Neural cell (in vitro differentiated cells): ENCODE measurements around the gene CFAP157. TPM values are rescaled to one million over a fixed set of nuclear protein-coding genes. Genes with fewer than 3 reads are reported as not detected.

Experiments used
- H2AFZ ChIP-seq: fragments of 200-600, 300-800 bp; sonication (generic), shearing (Covaris generic); 2 replicates; pipeline ENCODE4 v1.6.0; 2014; ENCODE audit warnings: low read depth, mild to moderate bottlenecking, antibody characterized with exemption, low read length, moderate library complexity
- H3F3A ChIP-seq: fragments of 200-600 bp; shearing (Covaris generic); 2 replicates; pipeline ENCODE4 v1.6.1; 2016; ENCODE audit warnings: mild to moderate bottlenecking, moderate library complexity, mixed read lengths, antibody characterized with exemption, low read length; ENCODE audit not compliant: insufficient read depth, poor library complexity, severe bottlenecking
- H3K27ac ChIP-seq: fragments of 200-600, 300-800 bp; sonication (generic), shearing (Covaris generic); 2 replicates; pipeline ENCODE4 v1.5.1; 2014; ENCODE audit warnings: mild to moderate bottlenecking, low read length, moderate library complexity
- H3K27me3 ChIP-seq: fragments of 300-800, 200-600 bp; sonication (generic), shearing (Covaris generic); 2 replicates; pipeline ENCODE4 v1.6.0; 2014; ENCODE audit warnings: mild to moderate bottlenecking, low read depth, low read length, moderate library complexity; ENCODE audit not compliant: insufficient read depth
- H3K36me3 ChIP-seq: fragments of 300-800, 200-600 bp; sonication (generic), shearing (Covaris generic); 2 replicates; pipeline ENCODE4 v1.5.1; 2014; ENCODE audit warnings: mild to moderate bottlenecking, antibody characterized with exemption, low read length, moderate library complexity; ENCODE audit not compliant: insufficient read depth
- H3K4me2 ChIP-seq: fragments of 300-800, 200-600 bp; sonication (generic), shearing (Covaris generic); 2 replicates; pipeline ENCODE4 v1.6.0; 2014; ENCODE audit warnings: mild to moderate bottlenecking, low read length
- H3K4me3 ChIP-seq: fragments of 300-800, 200-600 bp; sonication (generic), shearing (Covaris generic); 2 replicates; pipeline ENCODE4 v1.5.1; 2014; ENCODE audit warnings: mild to moderate bottlenecking, low read length, moderate library complexity
- H3K79me2 ChIP-seq: fragments of 200-600 bp; shearing (Covaris generic); replicated peaks from 2 replicates; pipeline ENCODE4 v1.6.0; 2014; ENCODE audit warnings: mild to moderate bottlenecking, low read length, moderate library complexity; ENCODE audit not compliant: insufficient read depth
- H3K9ac ChIP-seq: fragments of 300-800, 200-600 bp; sonication (generic), shearing (Covaris generic); 2 replicates; pipeline ENCODE4 v1.6.1; 2016; ENCODE audit warnings: mild to moderate bottlenecking, low read length, mixed read lengths
- H3K9me2 ChIP-seq: fragments of 200-600 bp; shearing (Covaris generic); 2 replicates; pipeline ENCODE4 v1.6.1; 2016; ENCODE audit warnings: mild to moderate bottlenecking, low read length, mixed read lengths; ENCODE audit not compliant: insufficient read depth
- H3K9me3 ChIP-seq: fragments of 200-600, 300-800 bp; sonication (generic), shearing (Covaris generic); 2 replicates; pipeline ENCODE4 v1.6.1; 2016; ENCODE audit warnings: mild to moderate bottlenecking, mixed run types, low read length, moderate library complexity, mixed read lengths
- H4K20me1 ChIP-seq: fragments of 200-600 bp; shearing (Covaris generic); 2 replicates; pipeline ENCODE4 v1.6.1; 2016; ENCODE audit warnings: mild to moderate bottlenecking, mixed run types; ENCODE audit not compliant: insufficient read depth
- EP300 ChIP-seq: fragments of 450-650 bp; conservative IDR thresholded peaks from 2 replicates; pipeline ENCODE4 v1.6.1; 2014; ENCODE audit warnings: antibody characterized with exemption, mild to moderate bottlenecking, moderate library complexity; ENCODE audit not compliant: poor library complexity, severe bottlenecking
- EZH2 ChIP-seq: fragments of 200-600, 300-800 bp; shearing (Covaris generic), sonication (generic); IDR thresholded peaks from 2 replicates; pipeline ENCODE4 v1.6.1; 2014; ENCODE audit warnings: antibody characterized with exemption, low read length, borderline replicate concordance, mild to moderate bottlenecking; ENCODE audit not compliant: insufficient read depth, poor library complexity, severe bottlenecking
- MXI1 ChIP-seq: fragments of 450-650 bp; conservative IDR thresholded peaks from 2 replicates; pipeline ENCODE4 v1.6.1; 2014; ENCODE audit warnings: antibody characterized with exemption, mild to moderate bottlenecking; ENCODE audit not compliant: poor library complexity, severe bottlenecking
- POLR2AphosphoS5 ChIP-seq: IDR thresholded peaks from 2 replicates; pipeline ENCODE4 v1.6.1; 2012
- RAD21 ChIP-seq: fragments of 450-650 bp; conservative IDR thresholded peaks from 2 replicates; pipeline ENCODE4 v1.6.1; 2014; ENCODE audit warnings: antibody characterized with exemption, mild to moderate bottlenecking, moderate library complexity
- SMC3 ChIP-seq: fragments of 450-650 bp; conservative IDR thresholded peaks from 2 replicates; pipeline ENCODE4 v1.6.1; 2014; ENCODE audit warnings: antibody characterized with exemption, mild to moderate bottlenecking, moderate library complexity; ENCODE audit not compliant: poor library complexity
- TAF1 ChIP-seq: IDR thresholded peaks from 2 replicates; pipeline ENCODE4 v1.6.1; 2012; ENCODE audit warnings: low read depth
- polyA plus RNA-seq: library from polyadenylated mRNA; depleted of rRNA; stranded (reverse); fragments of >200 nt; gene quantifications from 2 replicates; pipeline ENCODE4 v1.2.3, GENCODE V29; 2014
- TF ChIP-seq, protein P1 (sequence below): fragments of 450-650 bp; IDR thresholded peaks from 2 replicates; pipeline ENCODE4 v1.5.1; 2014; ENCODE audit warnings: antibody characterized with exemption, mild to moderate bottlenecking, moderate library complexity; ENCODE audit not compliant: poor library complexity, severe bottlenecking
- TF ChIP-seq, protein P2 (sequence below): IDR thresholded peaks from 2 replicates; pipeline ENCODE4 v1.6.1; 2012; ENCODE audit warnings: borderline replicate concordance

The CFAP157 gene
- polyA plus RNA-seq, 1 donor from 2014 or later = 1.3 TPM

DNA sequence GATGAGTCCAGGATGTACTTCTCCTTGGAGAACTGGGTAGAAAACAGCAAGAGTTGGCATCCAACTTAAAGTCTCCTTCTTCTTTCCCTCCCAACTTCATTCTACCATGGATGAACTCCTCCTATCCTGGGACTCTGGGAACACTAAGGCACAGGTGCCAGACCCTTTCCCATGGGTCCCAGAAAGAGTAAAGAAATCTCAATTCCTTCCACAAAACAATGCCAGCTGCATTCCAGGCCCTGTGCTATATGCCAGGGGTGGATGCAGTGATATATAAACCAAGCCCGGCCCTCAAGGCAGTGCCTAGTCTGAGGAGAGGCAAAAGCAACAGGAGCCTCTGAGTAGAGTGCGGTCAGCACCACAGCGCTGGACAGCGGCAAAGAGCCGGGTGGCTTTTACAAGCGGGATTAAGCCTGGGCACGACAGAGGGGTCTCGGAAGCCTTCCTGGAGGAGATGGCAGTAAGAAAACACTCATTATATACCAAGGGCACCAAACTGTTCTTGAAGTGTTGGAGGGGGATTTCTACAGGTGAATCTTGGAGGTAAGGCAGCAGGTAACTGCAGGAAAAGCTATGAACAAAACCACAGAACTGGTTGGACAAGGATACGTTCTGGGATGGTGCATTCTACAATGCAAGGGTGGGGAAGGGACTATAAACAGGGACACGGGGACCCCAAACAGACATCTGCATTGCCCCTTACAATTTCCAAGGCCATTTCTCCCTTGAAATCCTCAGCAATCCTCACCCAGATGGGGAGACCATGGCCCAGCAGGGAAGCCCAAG is 44.7 kb downstream of the CFAP157 start:
- H3K79me2 ChIP-seq = peaks cover 26% of the 10 kb centered on the region
- H3K9me3 ChIP-seq = no peaks in the 10 kb centered on the region
- no peaks in the 10 kb centered on the region for H3K36me3 ChIP-seq
- TF ChIP-seq EZH2 = no peak
- TF ChIP-seq POLR2AphosphoS5 = no peak
- TF ChIP-seq, protein P1, sequence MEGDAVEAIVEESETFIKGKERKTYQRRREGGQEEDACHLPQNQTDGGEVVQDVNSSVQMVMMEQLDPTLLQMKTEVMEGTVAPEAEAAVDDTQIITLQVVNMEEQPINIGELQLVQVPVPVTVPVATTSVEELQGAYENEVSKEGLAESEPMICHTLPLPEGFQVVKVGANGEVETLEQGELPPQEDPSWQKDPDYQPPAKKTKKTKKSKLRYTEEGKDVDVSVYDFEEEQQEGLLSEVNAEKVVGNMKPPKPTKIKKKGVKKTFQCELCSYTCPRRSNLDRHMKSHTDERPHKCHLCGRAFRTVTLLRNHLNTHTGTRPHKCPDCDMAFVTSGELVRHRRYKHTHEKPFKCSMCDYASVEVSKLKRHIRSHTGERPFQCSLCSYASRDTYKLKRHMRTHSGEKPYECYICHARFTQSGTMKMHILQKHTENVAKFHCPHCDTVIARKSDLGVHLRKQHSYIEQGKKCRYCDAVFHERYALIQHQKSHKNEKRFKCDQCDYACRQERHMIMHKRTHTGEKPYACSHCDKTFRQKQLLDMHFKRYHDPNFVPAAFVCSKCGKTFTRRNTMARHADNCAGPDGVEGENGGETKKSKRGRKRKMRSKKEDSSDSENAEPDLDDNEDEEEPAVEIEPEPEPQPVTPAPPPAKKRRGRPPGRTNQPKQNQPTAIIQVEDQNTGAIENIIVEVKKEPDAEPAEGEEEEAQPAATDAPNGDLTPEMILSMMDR = no peak
- H2AFZ ChIP-seq = no peak overlapping the region
- no peaks in the 10 kb centered on the region for H4K20me1 ChIP-seq
- H3K9me2 ChIP-seq = no peaks in the 10 kb centered on the region
- peak overlapping the region; percentile 100 for H3K4me3 ChIP-seq
- H3K27me3 ChIP-seq = no peaks in the 10 kb centered on the region
- H3K9ac ChIP-seq = peak overlapping the region; percentile 100
- H3K27ac ChIP-seq = no peak overlapping the region
- no peaks in the 10 kb centered on the region for H3F3A ChIP-seq
- no peak overlapping the region for H3K4me2 ChIP-seq

DNA sequence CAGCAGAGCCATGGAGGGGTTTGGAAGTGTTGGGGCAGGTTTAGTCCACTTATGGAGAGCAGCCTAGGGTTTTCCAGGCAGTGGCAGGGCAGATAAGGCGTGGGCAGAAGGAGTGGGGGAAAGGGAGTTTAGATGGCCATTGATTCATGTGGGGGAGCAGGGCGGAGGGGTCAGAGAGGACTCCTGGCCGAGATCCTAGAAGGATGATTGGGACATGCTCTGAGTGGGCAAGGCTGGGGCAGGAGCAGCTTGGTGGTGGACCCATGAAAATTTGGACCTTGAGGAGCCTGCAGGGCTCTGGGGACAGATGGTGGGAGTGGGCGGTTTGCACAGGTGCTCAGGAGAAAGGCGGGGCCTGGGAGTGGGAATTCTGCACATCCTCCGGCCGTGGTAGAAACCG is 46.4 kb downstream of the CFAP157 start:
- Histone ChIP-seq H3K9me3 (no peaks in the 10 kb centered on the region), H3K27me3 (no peaks in the 10 kb centered on the region), H3K9me2 (no peaks in the 10 kb centered on the region), H3K79me2 (peaks cover 26% of the 10 kb centered on the region), H3K36me3 (no peaks in the 10 kb centered on the region), H3K4me2 (peak overlapping the region; percentile 36), H2AFZ (no peak overlapping the region), H3F3A (no peaks in the 10 kb centered on the region), H3K27ac (peak overlapping the region; percentile 98), H3K9ac (peak overlapping the region; percentile 100), H3K4me3 (peak overlapping the region; percentile 100), H4K20me1 (no peaks in the 10 kb centered on the region)
- TF ChIP-seq, protein P2, sequence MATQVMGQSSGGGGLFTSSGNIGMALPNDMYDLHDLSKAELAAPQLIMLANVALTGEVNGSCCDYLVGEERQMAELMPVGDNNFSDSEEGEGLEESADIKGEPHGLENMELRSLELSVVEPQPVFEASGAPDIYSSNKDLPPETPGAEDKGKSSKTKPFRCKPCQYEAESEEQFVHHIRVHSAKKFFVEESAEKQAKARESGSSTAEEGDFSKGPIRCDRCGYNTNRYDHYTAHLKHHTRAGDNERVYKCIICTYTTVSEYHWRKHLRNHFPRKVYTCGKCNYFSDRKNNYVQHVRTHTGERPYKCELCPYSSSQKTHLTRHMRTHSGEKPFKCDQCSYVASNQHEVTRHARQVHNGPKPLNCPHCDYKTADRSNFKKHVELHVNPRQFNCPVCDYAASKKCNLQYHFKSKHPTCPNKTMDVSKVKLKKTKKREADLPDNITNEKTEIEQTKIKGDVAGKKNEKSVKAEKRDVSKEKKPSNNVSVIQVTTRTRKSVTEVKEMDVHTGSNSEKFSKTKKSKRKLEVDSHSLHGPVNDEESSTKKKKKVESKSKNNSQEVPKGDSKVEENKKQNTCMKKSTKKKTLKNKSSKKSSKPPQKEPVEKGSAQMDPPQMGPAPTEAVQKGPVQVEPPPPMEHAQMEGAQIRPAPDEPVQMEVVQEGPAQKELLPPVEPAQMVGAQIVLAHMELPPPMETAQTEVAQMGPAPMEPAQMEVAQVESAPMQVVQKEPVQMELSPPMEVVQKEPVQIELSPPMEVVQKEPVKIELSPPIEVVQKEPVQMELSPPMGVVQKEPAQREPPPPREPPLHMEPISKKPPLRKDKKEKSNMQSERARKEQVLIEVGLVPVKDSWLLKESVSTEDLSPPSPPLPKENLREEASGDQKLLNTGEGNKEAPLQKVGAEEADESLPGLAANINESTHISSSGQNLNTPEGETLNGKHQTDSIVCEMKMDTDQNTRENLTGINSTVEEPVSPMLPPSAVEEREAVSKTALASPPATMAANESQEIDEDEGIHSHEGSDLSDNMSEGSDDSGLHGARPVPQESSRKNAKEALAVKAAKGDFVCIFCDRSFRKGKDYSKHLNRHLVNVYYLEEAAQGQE = no peak
- TF ChIP-seq TAF1 (no peak), POLR2AphosphoS5 (no peak), RAD21 (no peak), EZH2 (no peak), SMC3 (no peak), MXI1 (no peak), EP300 (no peak)
- TF ChIP-seq, protein P1 = no peak
